Ureter (tissue), 1 donor: Measurements from ENCODE around the gene DAO. TPM values are rescaled to one million over a fixed set of nuclear protein-coding genes. Genes with fewer than 3 reads are reported as not detected.
A peak's percentile ranks its signal among the peaks of the same experiment; 100 is the strongest.
"Not testable (repeated sequence)": the region's sequence is repeated elsewhere in the genome, so short reads cannot be mapped to it uniquely, and the experiment has no call there.

Source experiments
- DNase-seq: peaks from one replicate; pipeline ENCODE4 v3.0.0-alpha.2; 2020; ENCODE audit warnings: low spot score
- total RNA-seq: library from RNA; stranded (reverse); gene quantifications from one replicate; pipeline ENCODE4 v1.2.4, GENCODE V29; 2023
- donor health status: DM: yes; HTN: yes; CAD: no.

Gene DAO
- not detected for total RNA-seq

GRCh38 chr12:108879615-108880254 lies at the start of gene DAO:
Gene DAO, plus strand, starts transcription at chr12:108880092. Its CDS starts 4,915 bp downstream, at chr12:108885007.
- no peak for DNase-seq

- DNase-seq = no peak
These were observed 48.4 kb upstream of the DAO start for GRCh38 chr12:108831309-108831991.

- no peak for DNase-seq
These were observed 47.7 kb upstream of the DAO start for GRCh38 chr12:108832208-108832607.

- no peak for DNase-seq
These were observed 47.0 kb upstream of the DAO start for GRCh38 chr12:108832730-108833354.

GRCh38 chr12:108833355-108833733 lies 46.5 kb upstream of the DAO start:
- no peak for DNase-seq

- no peak for DNase-seq
These were observed 46.0 kb upstream of the DAO start for GRCh38 chr12:108833757-108834472.

- DNase-seq = no peak
These were observed 43.8 kb upstream of the DAO start for GRCh38 chr12:108835860-108836634.

GRCh38 chr12:108837239-108837638 lies 42.7 kb upstream of the DAO start:
- no peak for DNase-seq

- no peak for DNase-seq
These were observed 42.2 kb upstream of the DAO start for GRCh38 chr12:108837680-108838079.

GRCh38 chr12:108838194-108839017 lies 41.5 kb upstream of the DAO start:
- DNase-seq = peak; percentile 87

- no peak for DNase-seq
These were observed 40.6 kb upstream of the DAO start for GRCh38 chr12:108839018-108839889.

GRCh38 chr12:108839890-108840230 lies 40.0 kb upstream of the DAO start:
- DNase-seq = no peak

GRCh38 chr12:108840605-108841332 lies 39.1 kb upstream of the DAO start:
- no peak for DNase-seq

GRCh38 chr12:108841825-108842224 lies 38.1 kb upstream of the DAO start:
- DNase-seq = not testable (repeated sequence)

- peak; percentile 71 for DNase-seq
These were observed 37.5 kb upstream of the DAO start for GRCh38 chr12:108842361-108842760.

GRCh38 chr12:108843187-108843586 lies 36.7 kb upstream of the DAO start:
- no peak for DNase-seq

GRCh38 chr12:108845696-108846095 lies 34.2 kb upstream of the DAO start:
- no peak for DNase-seq

GRCh38 chr12:108846290-108846701 lies 33.6 kb upstream of the DAO start:
- DNase-seq = no peak

- no peak for DNase-seq
These were observed 32.2 kb upstream of the DAO start for GRCh38 chr12:108847705-108848104.
